ENCODE data around the gene GRIN2A. TPM values are rescaled to one million over a fixed set of nuclear protein-coding genes. Genes with fewer than 3 reads are reported as not detected.

The GRIN2A gene
- polyA plus RNA-seq, 2 of the 4 experiments (the other 2 are of a cell fraction): not detected

- ChIA-PET POLR2A (no interaction called here), CTCF (no interaction called here)
- Histone ChIP-seq H3K9me3 (no peaks in the 10 kb centered on the region), H3K4me2 (no peak overlapping the region), H3K4me3 (no peak overlapping the region), H3K4me1 (no peaks in the 10 kb centered on the region), H3K27ac (no peak overlapping the region)
- TF ChIP-seq CTCF (IDR thresholded peaks at IDR 0.05): no peak
- FAIRE-seq (no peak), DNase-seq (ENCODE audit: low read depth in 1 of 2, low spot score in 1 of 2) (no peak), ATAC-seq (no peak)
- 16% methylated on average over 4 of the region's 4 CpGs for WGBS (ENCODE audit: missing lambda C conversion rate)
Measured at GRCh38 chr16:9756434-9756833, 425.8 kb downstream of the GRIN2A start.

GRCh38 chr16:9755081-9755480 is 427.1 kb downstream of the GRIN2A start:
- Histone ChIP-seq H3K4me2 (no peak overlapping the region), H3K4me1 (no peaks in the 10 kb centered on the region), H3K9me3 (no peaks in the 10 kb centered on the region), H3K27ac (no peak overlapping the region), H3K4me3 (no peak overlapping the region)
- WGBS (ENCODE audit: missing lambda C conversion rate): 23% methylated on average over 4 of the region's 4 CpGs
- FAIRE-seq (no peak), DNase-seq (ENCODE audit: low read depth in 1 of 2, low spot score in 1 of 2) (no peak), ATAC-seq (no peak)
- ChIA-PET CTCF (no interaction called here), POLR2A (no interaction called here)
- no peak for TF ChIP-seq CEBPB (IDR thresholded peaks at IDR 0.05)
- no peak for TF ChIP-seq HDAC2 (IDR thresholded peaks at IDR 0.05)
- no peak for TF ChIP-seq NR3C1 (IDR thresholded peaks at IDR 0.05)
- no peak for TF ChIP-seq JUN (IDR thresholded peaks at IDR 0.05)
- TF ChIP-seq RAD21 (conservative IDR thresholded peaks at IDR 0.05 in 1 of 2, IDR thresholded peaks at IDR 0.05 in 1 of 2): no peak
- no peak for TF ChIP-seq GATA3 (IDR thresholded peaks at IDR 0.05; ENCODE audit: borderline replicate concordance)
- no peak for TF ChIP-seq EP300 (IDR thresholded peaks at IDR 0.05)
- no peak for TF ChIP-seq ESRRA (IDR thresholded peaks at IDR 0.05; ENCODE audit: borderline replicate concordance, low read length)
- no peak for TF ChIP-seq BHLHE40 (IDR thresholded peaks at IDR 0.05; ENCODE audit: low read depth, low read length)
- TF ChIP-seq ZC3H11A (IDR thresholded peaks at IDR 0.05): no peak
- no peak for TF ChIP-seq KDM5A (IDR thresholded peaks at IDR 0.05)
- TF ChIP-seq HOXA7 (CRISPR knock-in tag; IDR thresholded peaks at IDR 0.05): no peak
- no peak for TF ChIP-seq CBX2 (IDR thresholded peaks at IDR 0.05; ENCODE audit: borderline replicate concordance, low read depth)
- TF ChIP-seq BCL3 (IDR thresholded peaks at IDR 0.05): no peak
- TF ChIP-seq FOSL2 (IDR thresholded peaks at IDR 0.05): no peak
- no peak for TF ChIP-seq FOSL2 (CRISPR knock-in tag; IDR thresholded peaks at IDR 0.05)
- TF ChIP-seq EHMT2 (IDR thresholded peaks at IDR 0.05; ENCODE audit: low read depth): no peak

- Histone ChIP-seq H3K27ac (no peak overlapping the region), H3K4me2 (no peak overlapping the region), H3K4me1 (no peaks in the 10 kb centered on the region), H3K9me3 (no peaks in the 10 kb centered on the region), H3K4me3 (no peak overlapping the region)
- ChIA-PET POLR2A (no interaction called here), CTCF (interaction anchor here (0.7 to 0.9 kb wide), 2 partner anchors 18 to 53 kb away, joined by 3 to 4 read pairs; no protein-coding TSS in a partner anchor)
- FAIRE-seq: no peak
- DNase-seq (ENCODE audit: low read depth in 1 of 2, low spot score in 1 of 2): no peak
- no peak for ATAC-seq
- TF ChIP-seq CHD2 (IDR thresholded peaks at IDR 0.05; ENCODE audit: low read length, partially characterized antibody) (no peak), BHLHE40 (IDR thresholded peaks at IDR 0.05; ENCODE audit: low read depth, low read length) (no peak), ZFP36 (IDR thresholded peaks at IDR 0.05; ENCODE audit: borderline replicate concordance, partially characterized antibody) (no peak), EHMT2 (IDR thresholded peaks at IDR 0.05; ENCODE audit: low read depth) (no peak), FOXS1 (CRISPR knock-in tag; IDR thresholded peaks at IDR 0.05) (no peak), SREBF2 (IDR thresholded peaks at IDR 0.05) (no peak)
Measured at GRCh38 chr16:9741776-9742175, 440.5 kb downstream of the GRIN2A start.
